Activated naive CD4-positive, alpha-beta T cell treated with anti-CD3 and anti-CD28 coated beads, Interleukin-2, amount 50 U/mL, for 72 hours (primary cell): ENCODE results near the gene ADRA1B. TPM values are rescaled to one million over a fixed set of nuclear protein-coding genes. Genes with fewer than 3 reads are reported as not detected.
"Not testable (repeated sequence)": the region's sequence is repeated elsewhere in the genome, so short reads cannot be mapped to it uniquely, and the experiment has no call there.

Experiments used
- ATAC-seq, 2 donors: fragments of 150-1000 bp; cut with Tn5 transposase; 2 replicates each; pipeline ENCODE4 v1.10.0; 2021; ENCODE audit warnings: mild to moderate bottlenecking in 2 of 2, moderate library complexity in 2 of 2
- DNase-seq, 2 donors: peaks; one replicate each; pipeline ENCODE4 v3.0.0; 2021 to 2022; ENCODE audit warnings: low spot score in 2 of 2
- H3K27ac Mint-ChIP-seq, 2 donors: one replicate each; pipeline ENCODE4 v1.8.0; 2022; ENCODE audit warnings: mild to moderate bottlenecking in 2 of 2, mixed read lengths in 2 of 2
- H3K36me3 Mint-ChIP-seq, 2 donors: one replicate each; pipeline ENCODE4 v1.8.0; 2022; ENCODE audit warnings: mixed read lengths in 2 of 2
- H3K9me3 Mint-ChIP-seq, 2 donors: one replicate each; pipeline ENCODE4 v1.8.0; 2022; ENCODE audit warnings: mixed read lengths in 2 of 2
- total RNA-seq, 2 donors: library from RNA; stranded (reverse); gene quantifications; one replicate each; pipeline ENCODE4 v1.2.3, GENCODE V29; 2022

Gene ADRA1B
- total RNA-seq, 2 donors from 2014 or later, result not detected

- no peaks in the 10 kb centered on the region for H3K9me3 Mint-ChIP-seq
- DNase-seq (no peak), ATAC-seq (peak in 1 of 2 donors; percentile 50)
These were observed 55.7 kb downstream of the ADRA1B start for GRCh38 chr5:159971931-159972461.

GRCh38 chr5:159972538-159973362, 56.5 kb downstream of the ADRA1B start:
- Mint-ChIP-seq H3K36me3 (peaks cover 0 to 26% of the 10 kb centered on the region in 2 donors), H3K9me3 (no peaks in the 10 kb centered on the region), H3K27ac (no peak overlapping the region)
- ATAC-seq, result no peak
- no peak for DNase-seq

More at GRCh38 chr5:159971931-159972461, 55.7 kb downstream of the ADRA1B start:
- H3K36me3 Mint-ChIP-seq, result peaks cover 0 to 26% of the 10 kb centered on the region in 2 donors
- H3K27ac Mint-ChIP-seq, result no peak overlapping the region

- H3K36me3 Mint-ChIP-seq, result peaks cover 0 to 26% of the 10 kb centered on the region in 2 donors
- no peaks in the 10 kb centered on the region for H3K9me3 Mint-ChIP-seq
- ATAC-seq (no peak), DNase-seq (no peak)
- H3K27ac Mint-ChIP-seq, result no peak overlapping the region
These were observed 59.3 kb downstream of the ADRA1B start for GRCh38 chr5:159975462-159976019.

GRCh38 chr5:159976921-159977320, 60.6 kb downstream of the ADRA1B start:
- no peaks in the 10 kb centered on the region for H3K9me3 Mint-ChIP-seq
- no peak overlapping the region for H3K27ac Mint-ChIP-seq
- DNase-seq (no peak), ATAC-seq (no peak)
- peaks cover 0 to 18% of the 10 kb centered on the region in 2 donors for H3K36me3 Mint-ChIP-seq

GRCh38 chr5:159978358-159978757, 62.1 kb downstream of the ADRA1B start:
- DNase-seq, result no peak
- Mint-ChIP-seq H3K27ac (no peak overlapping the region), H3K36me3 (peaks cover 0 to 8% of the 10 kb centered on the region in 2 donors), H3K9me3 (no peaks in the 10 kb centered on the region)
- ATAC-seq, result no peak

- no peaks in the 10 kb centered on the region for H3K36me3 Mint-ChIP-seq
- ATAC-seq (no peak), DNase-seq (no peak)
- no peak overlapping the region for H3K27ac Mint-ChIP-seq
- no peaks in the 10 kb centered on the region for H3K9me3 Mint-ChIP-seq
These were observed 66.3 kb downstream of the ADRA1B start for GRCh38 chr5:159982421-159983173.

GRCh38 chr5:159987031-159987674, 70.9 kb downstream of the ADRA1B start:
- ATAC-seq (peak; percentile 91 to 95), DNase-seq (peak; percentile 68 to 73)
- Mint-ChIP-seq H3K27ac (no peak overlapping the region), H3K36me3 (peaks cover 0 to 4% of the 10 kb centered on the region in 2 donors), H3K9me3 (peaks cover 0 to under 1% of the 10 kb centered on the region in 2 donors)

- no peak overlapping the region for H3K27ac Mint-ChIP-seq
- ATAC-seq (no peak), DNase-seq (no peak)
- peaks cover 4% of the 10 kb centered on the region in 2 donors for H3K9me3 Mint-ChIP-seq
- H3K36me3 Mint-ChIP-seq, result peaks cover 6 to 9% of the 10 kb centered on the region in 2 donors
These were observed 74.2 kb downstream of the ADRA1B start for GRCh38 chr5:159990506-159990905.

- ATAC-seq (no peak), DNase-seq (no peak)
- Mint-ChIP-seq H3K27ac (no peak overlapping the region), H3K9me3 (peaks cover 4% of the 10 kb centered on the region in 2 donors), H3K36me3 (peaks cover 6 to 9% of the 10 kb centered on the region in 2 donors)
These were observed 76.3 kb downstream of the ADRA1B start for GRCh38 chr5:159992566-159992965.

GRCh38 chr5:159993194-159993593, 76.9 kb downstream of the ADRA1B start:
- no peak overlapping the region for H3K27ac Mint-ChIP-seq
- ATAC-seq, result no peak
- peaks cover 6 to 9% of the 10 kb centered on the region in 2 donors for H3K36me3 Mint-ChIP-seq
- no peak for DNase-seq
- peaks cover 4% of the 10 kb centered on the region in 2 donors for H3K9me3 Mint-ChIP-seq

GRCh38 chr5:159995907-159996306, 79.6 kb downstream of the ADRA1B start:
- DNase-seq (no peak), ATAC-seq (no peak)
- peaks cover 4% of the 10 kb centered on the region in 2 donors for H3K9me3 Mint-ChIP-seq
- peaks cover 6 to 9% of the 10 kb centered on the region in 2 donors for H3K36me3 Mint-ChIP-seq
- H3K27ac Mint-ChIP-seq, result peak overlapping the region in 1 of 2 donors; percentile 22

GRCh38 chr5:160001457-160001856, 85.2 kb downstream of the ADRA1B start:
- DNase-seq (no peak), ATAC-seq (no peak)
- Mint-ChIP-seq H3K27ac (no peak overlapping the region), H3K36me3 (no peaks in the 10 kb centered on the region), H3K9me3 (no peaks in the 10 kb centered on the region)

GRCh38 chr5:160007514-160007913, 91.2 kb downstream of the ADRA1B start:
- peaks cover 7 to 15% of the 10 kb centered on the region in 2 donors for H3K36me3 Mint-ChIP-seq
- H3K9me3 Mint-ChIP-seq, result no peaks in the 10 kb centered on the region
- H3K27ac Mint-ChIP-seq, result no peak overlapping the region
- no peak for ATAC-seq
- DNase-seq, result no peak

- Mint-ChIP-seq H3K27ac (peak overlapping the region; percentile 55 to 98), H3K36me3 (peaks cover 7 to 15% of the 10 kb centered on the region in 2 donors)
- ATAC-seq (peak; percentile 2 to 5), DNase-seq (peak in 1 of 2 donors; percentile 10)
- not testable (repeated sequence) for H3K9me3 Mint-ChIP-seq
These were observed 92.2 kb downstream of the ADRA1B start for GRCh38 chr5:160008529-160008876.

GRCh38 chr5:160008877-160009590, 92.8 kb downstream of the ADRA1B start, which contains the start of gene TTC1:
Gene TTC1, plus strand, starts transcription at chr5:160009139. Its CDS starts 1,390 bp downstream, at chr5:160010529.
- peak; percentile 83 to 89 for DNase-seq
- Mint-ChIP-seq H3K9me3 (no peaks in the 10 kb centered on the region), H3K27ac (peak within 1 kb of the TSS; percentile 97 to 98), H3K36me3 (peaks cover 7 to 15% of the 10 kb centered on the region in 2 donors)
- ATAC-seq, result peak; percentile 99 to 100

GRCh38 chr5:160009591-160009989, 93.3 kb downstream of the ADRA1B start:
- Mint-ChIP-seq H3K36me3 (peaks cover 7 to 15% of the 10 kb centered on the region in 2 donors), H3K27ac (peak overlapping the region; percentile 97 to 98)
- peak; percentile 4 to 15 for ATAC-seq

More at GRCh38 chr5:160009591-160009989, 93.3 kb downstream of the ADRA1B start:
- no peak for DNase-seq
- no peaks in the 10 kb centered on the region for H3K9me3 Mint-ChIP-seq
